ENCODE results near the gene POLRMT. TPM values are rescaled to one million over a fixed set of nuclear protein-coding genes. Genes with fewer than 3 reads are reported as not detected.

POLRMT gene
- polyA plus RNA-seq, 1 of the 3 experiments (the other 2 are of a cell fraction) = 38.2 TPM

- TF ChIP-seq REST (IDR thresholded peaks at IDR 0.05; ENCODE audit: low read depth, low read length) = no peak
These were observed 32.0 kb downstream of the POLRMT start (continued) for GRCh38 chr19:601310-601709.

- ChIA-PET CTCF (interaction anchor here (0.7 to 1.8 kb wide), 3 partner anchors 9 to 13 kb away, joined by 3 to 7 read pairs (median 5); no protein-coding TSS in a partner anchor), POLR2A (no interaction called here)
- Histone ChIP-seq H3K79me2 (ENCODE audit: insufficient read depth) (peaks cover 4% of the 10 kb centered on the region; the same call in 1 of the 2 replicates), H3K4me3 (ENCODE audit: low read depth in 2 of 2, low read length in 1 of 2) (no peak overlapping the region), H4K20me1 (ENCODE audit: insufficient read depth) (peaks cover 44% of the 10 kb centered on the region), H3K36me3 (replicated peaks in 1 of 2; ENCODE audit: control insufficient read depth in 1 of 2, insufficient read depth in 2 of 2, low read length in 1 of 2) (no peaks in the 10 kb centered on the region), H3K9me3 (no peaks in the 10 kb centered on the region), H3K27ac (ENCODE audit: low read depth in 2 of 2, low read length in 1 of 2) (no peak overlapping the region), H3K27me3 (ENCODE audit: insufficient read depth) (no peaks in the 10 kb centered on the region), H2AFZ (ENCODE audit: low read depth) (no peak overlapping the region), H3K9ac (no peak overlapping the region), H3K9me2 (no peaks in the 10 kb centered on the region), H3K4me2 (no peak overlapping the region), H3K4me1 (ENCODE audit: control insufficient read depth in 1 of 2, insufficient read depth in 2 of 2, low read depth in 1 of 2, low read length in 1 of 2) (no peaks in the 10 kb centered on the region), H3F3A (replicated peaks; ENCODE audit: insufficient read depth) (no peaks in the 10 kb centered on the region)
- DNase-seq = no peak
- TF ChIP-seq USF1 (IDR thresholded peaks at IDR 0.05; ENCODE audit: borderline replicate concordance, low read depth) = peak; percentile 72
- peak; percentile 65; the same call in 1 of the 2 replicates for TF ChIP-seq REST (IDR thresholded peaks at IDR 0.05; ENCODE audit: low read depth, low read length)
- TF ChIP-seq POLR2AphosphoS5 (IDR thresholded peaks at IDR 0.05; ENCODE audit: low read depth, low read length) = peak; percentile 46; the same call in 1 of the 2 replicates
- TF ChIP-seq RCOR1 (IDR thresholded peaks at IDR 0.05; ENCODE audit: low read length) = peak; percentile 45; the same call in 1 of the 2 replicates
- no peak for TF ChIP-seq MXI1 (IDR thresholded peaks at IDR 0.05; ENCODE audit: low read depth, low read length)
- WGBS (ENCODE audit: low lambda C conversion rate) = 49% methylated on average over 15 of the region's 18 CpGs
These were observed 35.7 kb downstream of the POLRMT start for GRCh38 chr19:597406-598315.

Measured in SK-N-SH (cell line).